LNCaP clone FGC (cell line): ENCODE results near the gene NVL.

Source experiments
- DNase-seq: peaks from one replicate; pipeline ENCODE4 v3.0.0-alpha.2; 2011; ENCODE audit warnings: low read depth
- H3K4me3 ChIP-seq: 2 replicates; pipeline ENCODE4 v1.5.1; 2011; ENCODE audit warnings: mild to moderate bottlenecking, low read depth, low read length, control low read depth
- TF ChIP-seq, protein P1 (sequence below): IDR thresholded peaks from 2 replicates; pipeline ENCODE4 v1.5.1; 2012; ENCODE audit warnings: mild to moderate bottlenecking; ENCODE audit not compliant: control insufficient read depth, insufficient read depth; ENCODE audit errors: extremely low read depth

Gene NVL

DNA sequence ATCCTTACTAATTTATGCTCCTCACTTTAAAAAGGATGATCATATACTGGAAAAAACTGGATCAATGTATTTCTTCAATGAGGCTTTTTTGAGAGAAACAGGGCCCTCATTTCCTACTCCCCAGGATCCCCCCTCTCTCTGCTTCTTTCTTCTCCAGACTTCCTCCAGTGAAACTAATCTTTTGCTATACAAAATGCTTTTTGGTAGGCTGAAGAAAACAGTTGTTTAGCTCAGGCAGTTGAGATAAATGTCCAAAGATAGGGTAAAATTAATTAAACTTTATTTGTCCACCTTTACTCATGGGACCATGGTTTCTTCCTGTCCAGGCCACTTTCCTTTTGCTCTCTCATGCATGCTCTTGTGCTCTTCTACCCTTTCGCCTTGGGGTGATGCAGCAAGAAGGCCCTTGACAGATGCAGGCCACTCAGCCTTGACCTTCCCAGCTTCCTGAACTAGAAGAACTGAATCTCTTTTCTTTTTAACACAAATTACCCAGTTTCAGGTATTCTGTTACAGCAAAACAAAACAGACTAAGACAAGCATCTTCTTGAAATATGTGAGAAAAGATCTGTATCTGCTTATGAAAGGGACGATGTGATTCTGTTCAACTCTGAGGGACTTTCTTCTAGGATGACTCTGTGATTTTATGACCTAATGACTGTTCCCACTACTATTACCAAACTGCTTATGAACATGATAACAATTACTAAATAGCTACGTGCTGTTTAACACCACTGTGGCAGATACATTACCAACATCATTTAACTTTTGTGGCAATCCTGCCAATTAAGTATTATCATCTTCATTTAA lies 63.7 kb downstream of the NVL start:
- no peak for DNase-seq
- no peak overlapping the region for H3K4me3 ChIP-seq
- TF ChIP-seq, protein P1, sequence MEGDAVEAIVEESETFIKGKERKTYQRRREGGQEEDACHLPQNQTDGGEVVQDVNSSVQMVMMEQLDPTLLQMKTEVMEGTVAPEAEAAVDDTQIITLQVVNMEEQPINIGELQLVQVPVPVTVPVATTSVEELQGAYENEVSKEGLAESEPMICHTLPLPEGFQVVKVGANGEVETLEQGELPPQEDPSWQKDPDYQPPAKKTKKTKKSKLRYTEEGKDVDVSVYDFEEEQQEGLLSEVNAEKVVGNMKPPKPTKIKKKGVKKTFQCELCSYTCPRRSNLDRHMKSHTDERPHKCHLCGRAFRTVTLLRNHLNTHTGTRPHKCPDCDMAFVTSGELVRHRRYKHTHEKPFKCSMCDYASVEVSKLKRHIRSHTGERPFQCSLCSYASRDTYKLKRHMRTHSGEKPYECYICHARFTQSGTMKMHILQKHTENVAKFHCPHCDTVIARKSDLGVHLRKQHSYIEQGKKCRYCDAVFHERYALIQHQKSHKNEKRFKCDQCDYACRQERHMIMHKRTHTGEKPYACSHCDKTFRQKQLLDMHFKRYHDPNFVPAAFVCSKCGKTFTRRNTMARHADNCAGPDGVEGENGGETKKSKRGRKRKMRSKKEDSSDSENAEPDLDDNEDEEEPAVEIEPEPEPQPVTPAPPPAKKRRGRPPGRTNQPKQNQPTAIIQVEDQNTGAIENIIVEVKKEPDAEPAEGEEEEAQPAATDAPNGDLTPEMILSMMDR: no peak

DNA sequence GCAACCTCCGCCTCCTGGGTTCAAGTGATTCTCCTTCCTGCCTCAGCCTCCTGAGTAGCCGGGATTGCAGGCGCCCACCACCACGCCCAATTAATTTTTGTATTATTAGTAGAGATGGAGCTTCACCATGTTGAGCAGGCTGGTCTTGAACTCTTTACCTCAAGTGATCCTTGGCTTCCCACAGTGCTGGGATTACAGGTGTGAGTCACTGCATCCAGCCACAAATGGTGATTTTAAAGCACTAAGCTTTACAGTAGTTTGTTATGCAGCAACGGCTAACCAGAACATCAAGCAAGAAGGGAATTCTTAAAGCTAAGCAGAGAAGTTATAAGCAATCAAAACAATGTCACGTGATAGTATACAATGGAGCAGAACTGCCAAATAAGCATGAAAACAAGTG lies 65.7 kb downstream of the NVL start:
- H3K4me3 ChIP-seq: no peak overlapping the region
- TF ChIP-seq, protein P1: no peak
- DNase-seq: no peak

DNA sequence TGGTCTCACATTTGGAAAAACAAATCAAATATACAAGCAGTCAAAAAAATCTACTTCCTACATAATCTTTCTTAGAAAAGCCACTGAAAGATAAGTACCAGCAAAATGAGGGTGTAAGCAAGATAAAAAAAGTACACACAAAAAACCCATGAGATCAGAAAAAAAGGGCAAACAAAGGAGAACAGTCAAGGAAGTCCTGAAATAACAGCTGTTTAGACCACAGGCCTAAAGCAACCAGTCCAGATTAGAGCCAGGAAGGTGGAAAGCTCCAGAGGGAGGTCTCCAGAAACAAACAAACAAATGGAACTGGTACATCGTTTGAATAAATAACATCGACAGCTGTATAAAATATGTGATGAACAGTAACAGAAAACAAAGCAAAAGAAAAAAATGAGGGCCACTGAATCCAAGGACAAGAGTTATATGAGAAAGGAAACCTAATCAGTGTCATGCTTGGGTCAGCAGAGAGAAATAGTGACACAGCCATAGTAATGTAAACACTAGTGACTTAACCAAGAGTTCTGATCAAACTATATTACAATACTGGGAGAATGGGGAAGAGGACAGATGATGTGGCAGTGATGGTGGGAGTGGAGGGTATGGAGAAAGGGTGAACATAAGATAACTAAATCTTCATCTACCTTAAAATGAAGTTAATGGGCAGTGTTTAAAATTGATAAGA lies 67.5 kb downstream of the NVL start:
- peak; percentile 68 for DNase-seq
- TF ChIP-seq, protein P1: no peak

DNA sequence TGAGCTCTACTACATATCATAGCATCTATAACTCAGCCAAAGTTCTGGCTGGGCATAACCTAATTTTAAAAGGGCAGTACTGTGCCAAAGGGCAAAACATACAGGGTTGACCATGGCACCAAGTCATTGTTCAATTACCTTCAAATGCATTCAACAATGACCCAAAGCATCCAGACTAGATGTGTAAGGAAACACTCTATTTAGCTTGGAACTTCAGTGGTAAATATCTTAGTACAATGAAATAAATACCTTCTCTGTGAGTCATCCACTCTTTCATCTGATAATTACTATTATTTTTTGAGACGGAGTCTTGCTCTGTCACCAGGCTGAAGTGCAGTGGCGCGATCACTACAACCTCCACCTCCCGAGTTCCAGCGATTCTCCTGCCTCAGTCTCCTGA lies 70.0 kb downstream of the NVL start:
- TF ChIP-seq, protein P1: no peak
- DNase-seq: no peak
- no peak overlapping the region for H3K4me3 ChIP-seq

More for the DNA sequence above, 67.5 kb downstream of the NVL start:
- no peak overlapping the region for H3K4me3 ChIP-seq

DNA sequence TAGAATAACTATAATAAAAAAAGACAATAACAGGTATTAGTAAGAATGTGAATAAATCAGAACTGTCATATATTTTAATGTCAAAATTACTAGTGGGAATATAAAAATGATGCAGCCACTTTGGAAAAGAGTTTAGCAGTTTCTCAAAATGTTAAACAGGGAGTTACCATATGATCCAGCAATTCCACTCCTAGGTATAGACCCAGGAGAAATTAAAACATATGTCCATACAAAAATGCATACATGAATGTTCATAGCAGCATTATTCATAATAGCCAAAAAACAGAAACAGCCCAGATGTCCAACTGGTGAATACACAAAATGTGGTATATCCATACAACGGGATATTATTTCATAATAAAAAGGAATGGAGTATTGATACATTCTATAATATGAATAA lies 71.6 kb downstream of the NVL start:
- TF ChIP-seq, protein P1: no peak
- no peak for DNase-seq
- H3K4me3 ChIP-seq: no peak overlapping the region

DNA sequence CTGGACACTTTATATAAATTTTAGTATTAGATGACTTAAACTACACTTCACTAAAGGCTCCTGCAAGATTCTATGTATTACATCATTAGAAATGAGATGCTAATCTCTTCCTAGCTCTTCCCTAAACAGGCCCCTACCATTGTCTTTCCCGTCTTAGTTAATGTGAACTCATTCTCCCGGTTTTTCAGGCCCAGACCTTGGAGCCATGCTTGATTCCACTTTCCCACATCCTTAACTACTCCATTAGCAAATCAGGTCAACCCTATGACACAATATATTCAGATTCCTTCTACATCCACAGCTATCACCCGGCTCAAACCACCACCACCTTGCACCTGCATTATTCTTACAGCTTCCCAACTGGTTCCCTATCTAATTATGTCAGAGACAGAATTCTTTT lies 73.3 kb downstream of the NVL start:
- TF ChIP-seq, protein P1: no peak
- DNase-seq: no peak
- H3K4me3 ChIP-seq: no peak overlapping the region
